Measurements from ENCODE around the gene HOXA4.

GRCh38 chr7:27160546-27161213, 30.1 kb upstream of the HOXA4 start:
- TF ChIP-seq, protein P1, sequence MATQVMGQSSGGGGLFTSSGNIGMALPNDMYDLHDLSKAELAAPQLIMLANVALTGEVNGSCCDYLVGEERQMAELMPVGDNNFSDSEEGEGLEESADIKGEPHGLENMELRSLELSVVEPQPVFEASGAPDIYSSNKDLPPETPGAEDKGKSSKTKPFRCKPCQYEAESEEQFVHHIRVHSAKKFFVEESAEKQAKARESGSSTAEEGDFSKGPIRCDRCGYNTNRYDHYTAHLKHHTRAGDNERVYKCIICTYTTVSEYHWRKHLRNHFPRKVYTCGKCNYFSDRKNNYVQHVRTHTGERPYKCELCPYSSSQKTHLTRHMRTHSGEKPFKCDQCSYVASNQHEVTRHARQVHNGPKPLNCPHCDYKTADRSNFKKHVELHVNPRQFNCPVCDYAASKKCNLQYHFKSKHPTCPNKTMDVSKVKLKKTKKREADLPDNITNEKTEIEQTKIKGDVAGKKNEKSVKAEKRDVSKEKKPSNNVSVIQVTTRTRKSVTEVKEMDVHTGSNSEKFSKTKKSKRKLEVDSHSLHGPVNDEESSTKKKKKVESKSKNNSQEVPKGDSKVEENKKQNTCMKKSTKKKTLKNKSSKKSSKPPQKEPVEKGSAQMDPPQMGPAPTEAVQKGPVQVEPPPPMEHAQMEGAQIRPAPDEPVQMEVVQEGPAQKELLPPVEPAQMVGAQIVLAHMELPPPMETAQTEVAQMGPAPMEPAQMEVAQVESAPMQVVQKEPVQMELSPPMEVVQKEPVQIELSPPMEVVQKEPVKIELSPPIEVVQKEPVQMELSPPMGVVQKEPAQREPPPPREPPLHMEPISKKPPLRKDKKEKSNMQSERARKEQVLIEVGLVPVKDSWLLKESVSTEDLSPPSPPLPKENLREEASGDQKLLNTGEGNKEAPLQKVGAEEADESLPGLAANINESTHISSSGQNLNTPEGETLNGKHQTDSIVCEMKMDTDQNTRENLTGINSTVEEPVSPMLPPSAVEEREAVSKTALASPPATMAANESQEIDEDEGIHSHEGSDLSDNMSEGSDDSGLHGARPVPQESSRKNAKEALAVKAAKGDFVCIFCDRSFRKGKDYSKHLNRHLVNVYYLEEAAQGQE (IDR thresholded peaks at IDR 0.05; ENCODE audit: unreplicated experiment), result no peak
- TF ChIP-seq CTCF (conservative IDR thresholded peaks at IDR 0.05; ENCODE audit: low read depth in 2 of 2), result peak; percentile 90
- no peak for TF ChIP-seq ZNF331 (CRISPR knock-in tag; IDR thresholded peaks at IDR 0.05; ENCODE audit: low read depth)
- no peak for TF ChIP-seq EZH2 (IDR thresholded peaks at IDR 0.05; ENCODE audit: low read depth, unreplicated experiment)
- no peak for TF ChIP-seq POLR2AphosphoS5 (IDR thresholded peaks at IDR 0.05; ENCODE audit: low read depth)
- no peak for TF ChIP-seq CREB1 (CRISPR knock-in tag; IDR thresholded peaks at IDR 0.05; ENCODE audit: low read depth)
- TF ChIP-seq EZH2phosphoT487 (IDR thresholded peaks at IDR 0.05; ENCODE audit: unreplicated experiment), result peak; percentile 85

Measured in GM23338 (cell line).